ENCODE data around the gene LRP6.

The LRP6 gene

GRCh38 chr12:12180575-12180974 is 86.3 kb downstream of the LRP6 start:
- Histone ChIP-seq H3K36me3 (ENCODE audit: insufficient read depth, low read length) (no peaks in the 10 kb centered on the region), H2AFZ (ENCODE audit: low read length) (no peak overlapping the region), H3K4me1 (ENCODE audit: insufficient read depth, low read length, poor library complexity, severe bottlenecking) (no peaks in the 10 kb centered on the region), H3K79me2 (ENCODE audit: insufficient read depth, low read length) (no peaks in the 10 kb centered on the region), H3K4me3 (ENCODE audit: low read length, poor library complexity, severe bottlenecking) (no peak overlapping the region), H3K9me2 (replicated peaks; ENCODE audit: low read depth, low read length) (no peaks in the 10 kb centered on the region), H3K4me2 (ENCODE audit: low read depth, low read length, poor library complexity, severe bottlenecking) (no peak overlapping the region), H3K9me3 (ENCODE audit: insufficient read depth, low read depth, low read length) (no peaks in the 10 kb centered on the region), H3K9ac (ENCODE audit: low read depth, low read length, poor library complexity, severe bottlenecking) (no peak overlapping the region), H4K20me1 (ENCODE audit: insufficient read depth, low read length, poor library complexity, severe bottlenecking) (no peaks in the 10 kb centered on the region), H3K27me3 (ENCODE audit: insufficient read depth, low read length, poor library complexity, severe bottlenecking) (no peaks in the 10 kb centered on the region), H3F3A (ENCODE audit: low read depth) (no peaks in the 10 kb centered on the region)
- TF ChIP-seq EZH2phosphoT487 (IDR thresholded peaks at IDR 0.05; ENCODE audit: borderline replicate concordance): no peak
- TF ChIP-seq CTCF (conservative IDR thresholded peaks at IDR 0.05; ENCODE audit: low read length): no peak

DNA sequence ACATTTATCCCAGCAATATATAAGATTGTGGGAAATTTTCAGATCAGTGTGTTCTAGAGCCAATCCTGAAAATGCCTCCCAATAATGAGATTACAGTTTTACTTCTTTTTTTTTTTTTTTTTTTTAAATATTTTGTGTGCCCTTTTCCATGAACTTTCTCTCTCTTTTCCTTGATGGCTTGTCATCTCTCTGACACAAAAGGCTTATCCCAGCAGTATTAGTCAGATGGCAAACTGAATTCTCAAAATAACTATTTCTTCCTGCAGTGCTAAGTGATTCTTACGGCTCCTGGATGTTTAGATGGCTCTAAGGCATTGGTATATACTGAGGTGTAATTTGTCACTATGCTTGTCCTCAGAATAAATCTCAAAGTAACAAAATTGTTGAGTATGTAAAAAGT is 86.7 kb downstream of the LRP6 start:
- no peaks in the 10 kb centered on the region for H3K27me3 ChIP-seq (ENCODE audit: insufficient read depth, low read length, poor library complexity, severe bottlenecking)
- H3K4me2 ChIP-seq (ENCODE audit: low read depth, low read length, poor library complexity, severe bottlenecking): no peak overlapping the region
- H3K79me2 ChIP-seq (ENCODE audit: insufficient read depth, low read length): no peaks in the 10 kb centered on the region
- H3F3A ChIP-seq (ENCODE audit: low read depth): no peaks in the 10 kb centered on the region
- no peaks in the 10 kb centered on the region for H4K20me1 ChIP-seq (ENCODE audit: insufficient read depth, low read length, poor library complexity, severe bottlenecking)
- H3K4me1 ChIP-seq (ENCODE audit: insufficient read depth, low read length, poor library complexity, severe bottlenecking): no peaks in the 10 kb centered on the region
- no peaks in the 10 kb centered on the region for H3K9me2 ChIP-seq (replicated peaks; ENCODE audit: low read depth, low read length)
- H3K4me3 ChIP-seq (ENCODE audit: low read length, poor library complexity, severe bottlenecking): no peak overlapping the region
- H3K9me3 ChIP-seq (ENCODE audit: insufficient read depth, low read depth, low read length): no peaks in the 10 kb centered on the region
- H3K36me3 ChIP-seq (ENCODE audit: insufficient read depth, low read length): no peaks in the 10 kb centered on the region
- no peak overlapping the region for H3K9ac ChIP-seq (ENCODE audit: low read depth, low read length, poor library complexity, severe bottlenecking)
- TF ChIP-seq CTCF (conservative IDR thresholded peaks at IDR 0.05; ENCODE audit: low read length): no peak
- no peak overlapping the region for H2AFZ ChIP-seq (ENCODE audit: low read length)

DNA sequence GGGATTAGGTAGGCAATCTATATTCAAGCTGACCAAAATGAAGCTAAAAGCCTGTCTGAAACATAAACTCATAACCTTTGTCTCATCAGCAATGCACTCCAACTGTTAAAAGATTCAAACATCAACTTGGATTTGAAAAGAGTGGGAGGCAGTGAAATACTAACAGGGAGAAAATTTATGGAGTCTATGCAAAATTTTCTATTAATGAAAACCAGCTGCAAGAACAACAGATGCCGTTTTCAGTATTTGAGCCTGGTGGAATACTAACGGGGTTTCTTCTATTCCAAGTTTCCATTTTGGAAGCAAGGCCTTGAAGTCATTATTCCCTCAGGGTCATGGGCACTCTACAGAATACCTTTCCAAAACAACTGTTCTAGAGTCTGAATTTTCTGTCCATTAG is 88.3 kb downstream of the LRP6 start:
- H3K4me1 ChIP-seq (ENCODE audit: insufficient read depth, low read length, poor library complexity, severe bottlenecking): no peaks in the 10 kb centered on the region
- H2AFZ ChIP-seq (ENCODE audit: low read length): no peak overlapping the region
- TF ChIP-seq EZH2phosphoT487 (IDR thresholded peaks at IDR 0.05; ENCODE audit: borderline replicate concordance) (no peak), CTCF (conservative IDR thresholded peaks at IDR 0.05; ENCODE audit: low read length) (no peak)
- H3K9me3 ChIP-seq (ENCODE audit: insufficient read depth, low read depth, low read length): no peaks in the 10 kb centered on the region
- H4K20me1 ChIP-seq (ENCODE audit: insufficient read depth, low read length, poor library complexity, severe bottlenecking): no peaks in the 10 kb centered on the region
- H3K79me2 ChIP-seq (ENCODE audit: insufficient read depth, low read length): no peaks in the 10 kb centered on the region
- H3K36me3 ChIP-seq (ENCODE audit: insufficient read depth, low read length): no peaks in the 10 kb centered on the region
- H3K4me2 ChIP-seq (ENCODE audit: low read depth, low read length, poor library complexity, severe bottlenecking): no peak overlapping the region
- H3K9me2 ChIP-seq (replicated peaks; ENCODE audit: low read depth, low read length): no peaks in the 10 kb centered on the region
- no peak overlapping the region for H3K4me3 ChIP-seq (ENCODE audit: low read length, poor library complexity, severe bottlenecking)
- no peaks in the 10 kb centered on the region for H3F3A ChIP-seq (ENCODE audit: low read depth)
- no peak overlapping the region for H3K9ac ChIP-seq (ENCODE audit: low read depth, low read length, poor library complexity, severe bottlenecking)
- H3K27me3 ChIP-seq (ENCODE audit: insufficient read depth, low read length, poor library complexity, severe bottlenecking): no peaks in the 10 kb centered on the region

All from Loucy (cell line).